Mesendoderm (in vitro differentiated cells): ENCODE data around the gene LSM14A.

Experiments used
- DNase-seq: peaks from one replicate; pipeline ENCODE4 v3.0.0; 2013
- H2AK5ac ChIP-seq: 2 replicates; pipeline ENCODE4 v1.6.1; 2013; ENCODE audit warnings: low read length, inconsistent platforms
- H2BK120ac ChIP-seq: 2 replicates; pipeline ENCODE4 v1.6.1; 2013; ENCODE audit warnings: low read depth, mild to moderate bottlenecking, low read length, moderate library complexity, mixed read lengths
- H2BK15ac ChIP-seq: replicated peaks from 2 replicates; pipeline ENCODE4 v1.6.1; 2013; ENCODE audit warnings: low read depth, mild to moderate bottlenecking, moderate library complexity
- H2BK5ac ChIP-seq: 2 replicates; pipeline ENCODE4 v1.6.1; 2013; ENCODE audit warnings: low read length, inconsistent platforms
- H3K18ac ChIP-seq: 2 replicates; pipeline ENCODE4 v1.6.1; 2013; ENCODE audit warnings: mild to moderate bottlenecking, low read length, mixed read lengths
- H3K23ac ChIP-seq: one replicate; pipeline ENCODE4 v1.6.1; 2013; ENCODE audit warnings: low read length
- H3K27ac ChIP-seq: 2 replicates; pipeline ENCODE4 v1.5.1; 2013; ENCODE audit warnings: low read depth, mild to moderate bottlenecking, inconsistent platforms, low read length, moderate library complexity
- H3K27me3 ChIP-seq: 2 replicates; pipeline ENCODE4 v1.6.1; 2013; ENCODE audit warnings: low read length, control low read depth, mild to moderate bottlenecking, inconsistent platforms; ENCODE audit not compliant: insufficient read depth, poor library complexity
- H3K36me3 ChIP-seq: 2 replicates; pipeline ENCODE4 v1.6.1; 2013; ENCODE audit warnings: low read length, inconsistent platforms; ENCODE audit not compliant: control insufficient read depth, insufficient read depth
- H3K4ac ChIP-seq: one replicate; pipeline ENCODE4 v1.6.1; 2013; ENCODE audit warnings: low read depth, mild to moderate bottlenecking, low read length, moderate library complexity
- H3K4me1 ChIP-seq: 2 replicates; pipeline ENCODE4 v1.6.1; 2013; ENCODE audit warnings: low read depth, low read length, inconsistent platforms; ENCODE audit not compliant: control insufficient read depth
- H3K4me2 ChIP-seq: 2 replicates; pipeline ENCODE4 v1.6.1; 2013; ENCODE audit warnings: low read length
- H3K4me3 ChIP-seq: 2 replicates; pipeline ENCODE4 v1.5.1; 2013; ENCODE audit warnings: mild to moderate bottlenecking, low read length
- H3K56ac ChIP-seq: one replicate; pipeline ENCODE4 v1.6.1; 2013; ENCODE audit warnings: low read length
- H3K79me1 ChIP-seq: 2 replicates; pipeline ENCODE4 v1.6.1; 2013; ENCODE audit warnings: low read length, inconsistent platforms
- H3K79me2 ChIP-seq: 2 replicates; pipeline ENCODE4 v1.6.1; 2013; ENCODE audit warnings: mild to moderate bottlenecking, low read length; ENCODE audit not compliant: control insufficient read depth, insufficient read depth
- H3K9ac ChIP-seq: 2 replicates; pipeline ENCODE4 v1.6.1; 2013; ENCODE audit warnings: low read length, inconsistent platforms
- H4K5ac ChIP-seq: one replicate; pipeline ENCODE4 v1.6.1; 2013; ENCODE audit warnings: low read length
- H4K8ac ChIP-seq: one replicate; pipeline ENCODE4 v1.6.1; 2013; ENCODE audit warnings: low read depth, mild to moderate bottlenecking, control low read depth, low read length, moderate library complexity
- WGBS: extraction: QIAGEN DNeasy Blood & Tissue Kit; methylation state at CpG from one replicate; pipeline ENCODE4 v1.1.7; 2013; ENCODE audit warnings: low lambda C conversion rate, missing lambda C conversion rate; ENCODE audit not compliant: insufficient coverage; ENCODE audit errors: extremely low coverage; 5-methylcytosine and 5-hydroxymethylcytosine counted together

LSM14A gene

GRCh38 chr19:34230820-34231219 is 58.5 kb downstream of the LSM14A start:
- no peak overlapping the region for H2AK5ac ChIP-seq
- H3K9ac ChIP-seq = no peak overlapping the region
- no peak overlapping the region for H2BK5ac ChIP-seq
- WGBS = no CpG with 5 or more reads among the region's 10 CpGs
- no peak overlapping the region for H3K18ac ChIP-seq
- no peak for DNase-seq
- H3K23ac ChIP-seq = no peak overlapping the region
- no peak overlapping the region for H3K27ac ChIP-seq
- no peak overlapping the region for H4K8ac ChIP-seq
- H4K5ac ChIP-seq = no peak overlapping the region
- H3K4me3 ChIP-seq = no peak overlapping the region
- H3K27me3 ChIP-seq = no peaks in the 10 kb centered on the region
- H3K4me1 ChIP-seq = no peaks in the 10 kb centered on the region
- no peak overlapping the region for H3K4ac ChIP-seq
- no peaks in the 10 kb centered on the region for H3K79me2 ChIP-seq
- no peak overlapping the region for H2BK15ac ChIP-seq
- H3K79me1 ChIP-seq = no peaks in the 10 kb centered on the region
- no peak overlapping the region for H3K56ac ChIP-seq
- H3K36me3 ChIP-seq = peaks cover 4% of the 10 kb centered on the region
- no peak overlapping the region for H3K4me2 ChIP-seq
- no peak overlapping the region for H2BK120ac ChIP-seq

GRCh38 chr19:34231439-34231838 is 59.1 kb downstream of the LSM14A start:
- H3K4me3 ChIP-seq = no peak overlapping the region
- no peaks in the 10 kb centered on the region for H3K4me1 ChIP-seq
- H2BK5ac ChIP-seq = no peak overlapping the region
- no peak overlapping the region for H3K9ac ChIP-seq
- no peak overlapping the region for H2AK5ac ChIP-seq
- DNase-seq = no peak
- no peak overlapping the region for H2BK120ac ChIP-seq
- H4K5ac ChIP-seq = no peak overlapping the region
- H3K18ac ChIP-seq = no peak overlapping the region
- no peak overlapping the region for H3K4ac ChIP-seq
- H3K36me3 ChIP-seq = peaks cover 4% of the 10 kb centered on the region
- no peak overlapping the region for H4K8ac ChIP-seq
- no peaks in the 10 kb centered on the region for H3K79me2 ChIP-seq
- H2BK15ac ChIP-seq = no peak overlapping the region
- no CpG with 5 or more reads among the region's 4 CpGs for WGBS
- H3K79me1 ChIP-seq = no peaks in the 10 kb centered on the region
- no peaks in the 10 kb centered on the region for H3K27me3 ChIP-seq
- no peak overlapping the region for H3K4me2 ChIP-seq
- H3K27ac ChIP-seq = no peak overlapping the region
- H3K23ac ChIP-seq = no peak overlapping the region
- no peak overlapping the region for H3K56ac ChIP-seq

- Histone ChIP-seq H4K5ac (no peak overlapping the region), H2BK5ac (no peak overlapping the region), H3K56ac (no peak overlapping the region), H3K36me3 (peaks cover 4% of the 10 kb centered on the region), H3K18ac (no peak overlapping the region), H3K79me1 (no peaks in the 10 kb centered on the region), H2BK15ac (no peak overlapping the region), H3K27ac (no peak overlapping the region), H3K4me3 (no peak overlapping the region), H2AK5ac (no peak overlapping the region), H3K23ac (no peak overlapping the region), H3K27me3 (no peaks in the 10 kb centered on the region), H4K8ac (no peak overlapping the region), H3K79me2 (no peaks in the 10 kb centered on the region), H3K9ac (no peak overlapping the region), H3K4me1 (no peaks in the 10 kb centered on the region), H2BK120ac (no peak overlapping the region), H3K4me2 (no peak overlapping the region), H3K4ac (no peak overlapping the region)
- WGBS = no CpG with 5 or more reads among the region's 11 CpGs
- DNase-seq = no peak
These were observed 60.5 kb downstream of the LSM14A start for GRCh38 chr19:34232566-34233481.

GRCh38 chr19:34235425-34235940 is 63.2 kb downstream of the LSM14A start:
- WGBS = no CpG with 5 or more reads among the region's 2 CpGs
- no peak for DNase-seq

GRCh38 chr19:34236035-34236987 is 64.0 kb downstream of the LSM14A start:
- H2BK5ac ChIP-seq = no peak overlapping the region

More at GRCh38 chr19:34235425-34235940, 63.2 kb downstream of the LSM14A start:
- Histone ChIP-seq H3K4ac (no peak overlapping the region), H3K4me2 (no peak overlapping the region), H3K56ac (no peak overlapping the region), H3K79me1 (no peaks in the 10 kb centered on the region), H3K4me3 (no peak overlapping the region), H2BK120ac (no peak overlapping the region), H3K36me3 (no peaks in the 10 kb centered on the region), H3K18ac (no peak overlapping the region), H3K23ac (no peak overlapping the region), H2BK5ac (no peak overlapping the region), H2AK5ac (no peak overlapping the region), H3K27ac (no peak overlapping the region), H3K9ac (no peak overlapping the region), H4K5ac (no peak overlapping the region), H4K8ac (no peak overlapping the region), H3K27me3 (no peaks in the 10 kb centered on the region), H3K79me2 (no peaks in the 10 kb centered on the region), H2BK15ac (no peak overlapping the region), H3K4me1 (no peaks in the 10 kb centered on the region)

More at GRCh38 chr19:34236035-34236987, 64.0 kb downstream of the LSM14A start:
- H3K36me3 ChIP-seq = no peaks in the 10 kb centered on the region
- WGBS = no CpG with 5 or more reads among the region's 18 CpGs
- no peak overlapping the region for H2BK120ac ChIP-seq
- no peaks in the 10 kb centered on the region for H3K79me1 ChIP-seq
- no peak overlapping the region for H3K4me3 ChIP-seq
- no peak overlapping the region for H3K9ac ChIP-seq
- H2AK5ac ChIP-seq = no peak overlapping the region
- no peak for DNase-seq
- no peaks in the 10 kb centered on the region for H3K4me1 ChIP-seq
- no peak overlapping the region for H4K8ac ChIP-seq
- H4K5ac ChIP-seq = no peak overlapping the region
- H3K56ac ChIP-seq = no peak overlapping the region
- no peak overlapping the region for H3K18ac ChIP-seq
- H3K27ac ChIP-seq = no peak overlapping the region
- no peak overlapping the region for H3K4me2 ChIP-seq
- H3K23ac ChIP-seq = no peak overlapping the region
- no peaks in the 10 kb centered on the region for H3K79me2 ChIP-seq
- H3K27me3 ChIP-seq = no peaks in the 10 kb centered on the region
- no peak overlapping the region for H2BK15ac ChIP-seq
- no peak overlapping the region for H3K4ac ChIP-seq
